Measurements from ENCODE around the gene PCDH15. TPM values are rescaled to one million over a fixed set of nuclear protein-coding genes. Genes with fewer than 3 reads are reported as not detected.

The PCDH15 gene
- polyA plus RNA-seq, 3 donors: 3.3 to 9.8 (median 5.5) TPM

- DNase-seq: no peak
These were observed 92.4 kb downstream of the PCDH15 start for GRCh38 chr10:54708591-54708990.

- no peak for DNase-seq
These were observed 93.0 kb downstream of the PCDH15 start for GRCh38 chr10:54708021-54708420.

- no peak for DNase-seq
These were observed 98.2 kb downstream of the PCDH15 start for GRCh38 chr10:54702583-54703485.

- no peak for DNase-seq
These were observed 109.7 kb downstream of the PCDH15 start for GRCh38 chr10:54691331-54691730.

GRCh38 chr10:54682554-54682953, 118.5 kb downstream of the PCDH15 start:
- no peak for DNase-seq

- DNase-seq: no peak
These were observed 119.9 kb downstream of the PCDH15 start for GRCh38 chr10:54681136-54681535.

- DNase-seq: no peak
These were observed 133.9 kb downstream of the PCDH15 start for GRCh38 chr10:54667136-54667535.

GRCh38 chr10:54666192-54666591, 134.8 kb downstream of the PCDH15 start:
- DNase-seq: no peak

GRCh38 chr10:54665095-54665494, 135.9 kb downstream of the PCDH15 start:
- DNase-seq: no peak

- DNase-seq: no peak
These were observed 140.6 kb downstream of the PCDH15 start for GRCh38 chr10:54660397-54660796.

GRCh38 chr10:54656643-54657042, 144.4 kb downstream of the PCDH15 start:
- no peak for DNase-seq

- no peak for DNase-seq
These were observed 147.5 kb downstream of the PCDH15 start for GRCh38 chr10:54653518-54653917.

GRCh38 chr10:54650547-54650946, 150.5 kb downstream of the PCDH15 start:
- no peak for DNase-seq

GRCh38 chr10:54622017-54622416, 179.0 kb downstream of the PCDH15 start:
- DNase-seq: no peak

GRCh38 chr10:54620352-54620751, 180.7 kb downstream of the PCDH15 start:
- DNase-seq: no peak

- peak; percentile 27 for DNase-seq
These were observed 187.0 kb downstream of the PCDH15 start for GRCh38 chr10:54614072-54614471.

GRCh38 chr10:54613162-54613561, 187.9 kb downstream of the PCDH15 start:
- DNase-seq: no peak

GRCh38 chr10:54609423-54609822, 191.6 kb downstream of the PCDH15 start:
- peak; percentile 8 for DNase-seq

GRCh38 chr10:54607983-54608382, 193.0 kb downstream of the PCDH15 start:
- no peak for DNase-seq

GRCh38 chr10:54594289-54594688, 206.7 kb downstream of the PCDH15 start:
- no peak for DNase-seq

GRCh38 chr10:54587971-54588370, 213.1 kb downstream of the PCDH15 start:
- DNase-seq: no peak

- no peak for DNase-seq
These were observed 215.5 kb downstream of the PCDH15 start for GRCh38 chr10:54585572-54585971.

- no peak for DNase-seq
These were observed 223.3 kb downstream of the PCDH15 start for GRCh38 chr10:54577682-54578081.

- no peak for DNase-seq
These were observed 224.5 kb downstream of the PCDH15 start for GRCh38 chr10:54576541-54576940.

Measured in renal pelvis (tissue), 4 donors.